Measurements from ENCODE around the gene ABLIM2. TPM values are rescaled to one million over a fixed set of nuclear protein-coding genes. Genes with fewer than 3 reads are reported as not detected.

The ABLIM2 gene
- total RNA-seq, 4 donors from 2014 or later = 177 to 281 (median 244) TPM

GRCh38 chr4:8185295-8185694, 26.7 kb upstream of the ABLIM2 start:
- in situ Hi-C loops (cut with MboI; ENCODE audit: low sequenced_read_pairs in 4 of 4) (loop anchor here in 1 of 4 donors (25.0 kb wide), 1 partner anchor 373 kb away; no protein-coding TSS in a partner anchor), intact Hi-C loops (cut with DNase I; ENCODE audit: low total_unique reads) (no loop called here)
- TF ChIP-seq CTCF (IDR thresholded peaks at IDR 0.05 in 4 of 5, conservative IDR thresholded peaks at IDR 0.05 in 1 of 5) (no peak), POLR2A (IDR thresholded peaks at IDR 0.05) (no peak)
- no peak overlapping the region for H3K27ac ChIP-seq
- no peak for DNase-seq
- H3K4me1 ChIP-seq = peaks cover 39 to 46% of the 10 kb centered on the region in 2 donors
- no peaks in the 10 kb centered on the region for H3K27me3 ChIP-seq
- H3K4me3 ChIP-seq = no peak overlapping the region
- ATAC-seq = no peak
- no peaks in the 10 kb centered on the region for H3K36me3 ChIP-seq
- H3K9me3 ChIP-seq = no peaks in the 10 kb centered on the region

- no peaks in the 10 kb centered on the region for H3K27me3 ChIP-seq
- no peak overlapping the region for H3K4me3 ChIP-seq
- ATAC-seq (no peak), DNase-seq (no peak)
- peaks cover 28 to 33% of the 10 kb centered on the region in 2 donors for H3K4me1 ChIP-seq
- no peak for TF ChIP-seq POLR2A (IDR thresholded peaks at IDR 0.05)
- no peak for TF ChIP-seq CTCF (IDR thresholded peaks at IDR 0.05 in 4 of 5, conservative IDR thresholded peaks at IDR 0.05 in 1 of 5)
- H3K27ac ChIP-seq = peak overlapping the region in 2 of 4 donors; percentile 6 to 33
- in situ Hi-C loops (cut with MboI; ENCODE audit: low sequenced_read_pairs in 4 of 4) = loop anchor here in 1 of 4 donors (25.0 kb wide), 1 partner anchor 372 kb away; no protein-coding TSS in a partner anchor
- H3K9me3 ChIP-seq = no peaks in the 10 kb centered on the region
- no peaks in the 10 kb centered on the region for H3K36me3 ChIP-seq
- intact Hi-C loops (cut with DNase I; ENCODE audit: low total_unique reads) = no loop called here
Observed at GRCh38 chr4:8184061-8184460, 25.4 kb upstream of the ABLIM2 start.

GRCh38 chr4:8182858-8183725, 24.5 kb upstream of the ABLIM2 start:
- no peak for TF ChIP-seq POLR2A (IDR thresholded peaks at IDR 0.05)
- TF ChIP-seq CTCF (IDR thresholded peaks at IDR 0.05 in 4 of 5, conservative IDR thresholded peaks at IDR 0.05 in 1 of 5) = no peak
- intact Hi-C loops (cut with DNase I; ENCODE audit: low total_unique reads) = no loop called here
- Histone ChIP-seq H3K4me1 (peaks cover 19 to 24% of the 10 kb centered on the region in 2 donors), H3K4me3 (no peak overlapping the region), H3K9me3 (no peaks in the 10 kb centered on the region), H3K27me3 (no peaks in the 10 kb centered on the region), H3K36me3 (no peaks in the 10 kb centered on the region), H3K27ac (peak overlapping the region in 3 of 4 donors; percentile 6 to 33 (median 33))
- in situ Hi-C loops (cut with MboI; ENCODE audit: low sequenced_read_pairs in 4 of 4) = loop anchor here in 1 of 4 donors (25.0 kb wide), 1 partner anchor 371 kb away; no protein-coding TSS in a partner anchor
- ATAC-seq = peak; percentile 52 to 56
- DNase-seq = peak; percentile 62 to 77

- Histone ChIP-seq H3K27me3 (no peaks in the 10 kb centered on the region), H3K9me3 (no peaks in the 10 kb centered on the region), H3K27ac (no peak overlapping the region), H3K36me3 (no peaks in the 10 kb centered on the region), H3K4me3 (no peak overlapping the region), H3K4me1 (peaks cover 19 to 22% of the 10 kb centered on the region in 2 donors)
- intact Hi-C loops (cut with DNase I; ENCODE audit: low total_unique reads) = no loop called here
- in situ Hi-C loops (cut with MboI; ENCODE audit: low sequenced_read_pairs in 4 of 4) = loop anchor here in 1 of 4 donors (25.0 kb wide), 1 partner anchor 370 kb away; no protein-coding TSS in a partner anchor
- DNase-seq (no peak), ATAC-seq (no peak)
- TF ChIP-seq POLR2A (IDR thresholded peaks at IDR 0.05) = no peak
- no peak for TF ChIP-seq CTCF (IDR thresholded peaks at IDR 0.05 in 4 of 5, conservative IDR thresholded peaks at IDR 0.05 in 1 of 5)
Observed at GRCh38 chr4:8182294-8182693, 23.7 kb upstream of the ABLIM2 start.

Data from gastrocnemius medialis (tissue), 4 donors.